ENCODE measurements around the gene QRICH1. TPM values are rescaled to one million over a fixed set of nuclear protein-coding genes. Genes with fewer than 3 reads are reported as not detected.

The QRICH1 gene
- total and polyA plus RNA-seq, 2 of the 13 experiments (the other 11 are each of a cell fraction or from before 2014, with no cell fraction given), result 52.6 to 102 TPM

DNA sequence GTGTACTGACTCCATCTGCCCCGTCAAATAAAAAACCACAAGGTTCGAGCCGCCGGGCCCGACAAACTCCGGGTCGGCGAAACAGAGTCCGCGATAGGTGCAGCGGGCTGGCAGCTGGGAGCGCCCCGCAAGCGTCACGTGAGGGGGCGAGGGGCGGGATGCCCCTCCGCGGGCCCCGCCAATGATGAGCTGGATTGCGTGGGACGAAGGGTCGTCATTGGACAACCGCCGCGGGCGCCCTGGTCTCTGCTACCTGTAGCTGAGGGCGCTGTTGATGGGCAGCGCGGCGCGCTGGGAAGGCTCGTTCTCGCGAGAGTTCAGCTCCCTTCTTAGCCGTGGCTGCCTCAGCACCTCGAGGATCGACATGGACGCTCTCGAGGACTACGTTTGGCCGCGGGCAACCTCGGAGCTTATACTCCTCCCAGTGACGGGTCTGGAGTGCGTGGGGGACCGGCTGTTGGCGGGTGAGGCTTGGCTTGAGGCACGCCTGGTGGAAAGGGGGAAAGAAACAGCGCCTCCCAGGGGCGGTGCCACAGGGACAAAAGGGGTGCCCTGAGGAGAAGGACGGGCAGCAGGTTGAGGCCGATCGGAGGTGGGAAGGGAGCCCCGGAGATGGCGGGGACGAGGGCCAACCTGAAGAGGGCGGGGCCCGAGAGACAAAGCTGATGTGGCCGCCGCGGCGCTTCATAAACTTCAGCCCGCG lies 86.7 kb downstream of the QRICH1 start, which contains the start of gene WDR6 (continued):
- TF ChIP-seq, protein P1, sequence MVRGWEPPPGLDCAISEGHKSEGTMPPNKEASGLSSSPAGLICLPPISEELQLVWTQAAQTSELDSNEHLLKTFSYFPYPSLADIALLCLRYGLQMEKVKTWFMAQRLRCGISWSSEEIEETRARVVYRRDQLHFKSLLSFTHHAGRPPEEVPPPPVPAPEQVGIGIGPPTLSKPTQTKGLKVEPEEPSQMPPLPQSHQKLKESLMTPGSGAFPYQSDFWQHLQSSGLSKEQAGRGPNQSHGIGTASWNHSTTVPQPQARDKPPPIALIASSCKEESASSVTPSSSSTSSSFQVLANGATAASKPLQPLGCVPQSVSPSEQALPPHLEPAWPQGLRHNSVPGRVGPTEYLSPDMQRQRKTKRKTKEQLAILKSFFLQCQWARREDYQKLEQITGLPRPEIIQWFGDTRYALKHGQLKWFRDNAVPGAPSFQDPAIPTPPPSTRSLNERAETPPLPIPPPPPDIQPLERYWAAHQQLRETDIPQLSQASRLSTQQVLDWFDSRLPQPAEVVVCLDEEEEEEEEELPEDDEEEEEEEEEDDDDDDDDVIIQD (CRISPR knock-in tag; IDR thresholded peaks at IDR 0.05; ENCODE audit: low read depth), result no peak
- no peak; the same call in 1 of the 2 replicates for TF ChIP-seq ZNF878 (CRISPR knock-in tag; IDR thresholded peaks at IDR 0.05)
- TF ChIP-seq, protein P2, sequence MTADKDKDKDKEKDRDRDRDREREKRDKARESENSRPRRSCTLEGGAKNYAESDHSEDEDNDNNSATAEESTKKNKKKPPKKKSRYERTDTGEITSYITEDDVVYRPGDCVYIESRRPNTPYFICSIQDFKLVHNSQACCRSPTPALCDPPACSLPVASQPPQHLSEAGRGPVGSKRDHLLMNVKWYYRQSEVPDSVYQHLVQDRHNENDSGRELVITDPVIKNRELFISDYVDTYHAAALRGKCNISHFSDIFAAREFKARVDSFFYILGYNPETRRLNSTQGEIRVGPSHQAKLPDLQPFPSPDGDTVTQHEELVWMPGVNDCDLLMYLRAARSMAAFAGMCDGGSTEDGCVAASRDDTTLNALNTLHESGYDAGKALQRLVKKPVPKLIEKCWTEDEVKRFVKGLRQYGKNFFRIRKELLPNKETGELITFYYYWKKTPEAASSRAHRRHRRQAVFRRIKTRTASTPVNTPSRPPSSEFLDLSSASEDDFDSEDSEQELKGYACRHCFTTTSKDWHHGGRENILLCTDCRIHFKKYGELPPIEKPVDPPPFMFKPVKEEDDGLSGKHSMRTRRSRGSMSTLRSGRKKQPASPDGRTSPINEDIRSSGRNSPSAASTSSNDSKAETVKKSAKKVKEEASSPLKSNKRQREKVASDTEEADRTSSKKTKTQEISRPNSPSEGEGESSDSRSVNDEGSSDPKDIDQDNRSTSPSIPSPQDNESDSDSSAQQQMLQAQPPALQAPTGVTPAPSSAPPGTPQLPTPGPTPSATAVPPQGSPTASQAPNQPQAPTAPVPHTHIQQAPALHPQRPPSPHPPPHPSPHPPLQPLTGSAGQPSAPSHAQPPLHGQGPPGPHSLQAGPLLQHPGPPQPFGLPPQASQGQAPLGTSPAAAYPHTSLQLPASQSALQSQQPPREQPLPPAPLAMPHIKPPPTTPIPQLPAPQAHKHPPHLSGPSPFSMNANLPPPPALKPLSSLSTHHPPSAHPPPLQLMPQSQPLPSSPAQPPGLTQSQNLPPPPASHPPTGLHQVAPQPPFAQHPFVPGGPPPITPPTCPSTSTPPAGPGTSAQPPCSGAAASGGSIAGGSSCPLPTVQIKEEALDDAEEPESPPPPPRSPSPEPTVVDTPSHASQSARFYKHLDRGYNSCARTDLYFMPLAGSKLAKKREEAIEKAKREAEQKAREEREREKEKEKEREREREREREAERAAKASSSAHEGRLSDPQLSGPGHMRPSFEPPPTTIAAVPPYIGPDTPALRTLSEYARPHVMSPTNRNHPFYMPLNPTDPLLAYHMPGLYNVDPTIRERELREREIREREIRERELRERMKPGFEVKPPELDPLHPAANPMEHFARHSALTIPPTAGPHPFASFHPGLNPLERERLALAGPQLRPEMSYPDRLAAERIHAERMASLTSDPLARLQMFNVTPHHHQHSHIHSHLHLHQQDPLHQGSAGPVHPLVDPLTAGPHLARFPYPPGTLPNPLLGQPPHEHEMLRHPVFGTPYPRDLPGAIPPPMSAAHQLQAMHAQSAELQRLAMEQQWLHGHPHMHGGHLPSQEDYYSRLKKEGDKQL (CRISPR knock-in tag; IDR thresholded peaks at IDR 0.05; ENCODE audit: low read depth), result no peak
- no peak for TF ChIP-seq ZNF24 (IDR thresholded peaks at IDR 0.05)
- TF ChIP-seq MBD4 (IDR thresholded peaks at IDR 0.05; ENCODE audit: borderline replicate concordance, low read length), result no peak
- TF ChIP-seq ZNF460 (CRISPR knock-in tag; IDR thresholded peaks at IDR 0.05; ENCODE audit: borderline replicate concordance), result no peak
- peak; percentile 65; the same call in 1 of the 2 replicates for TF ChIP-seq ZNF572 (CRISPR knock-in tag; IDR thresholded peaks at IDR 0.05)
- TF ChIP-seq ZNF550 (CRISPR knock-in tag; IDR thresholded peaks at IDR 0.05; ENCODE audit: borderline replicate concordance), result no peak
- TF ChIP-seq, protein P3, sequence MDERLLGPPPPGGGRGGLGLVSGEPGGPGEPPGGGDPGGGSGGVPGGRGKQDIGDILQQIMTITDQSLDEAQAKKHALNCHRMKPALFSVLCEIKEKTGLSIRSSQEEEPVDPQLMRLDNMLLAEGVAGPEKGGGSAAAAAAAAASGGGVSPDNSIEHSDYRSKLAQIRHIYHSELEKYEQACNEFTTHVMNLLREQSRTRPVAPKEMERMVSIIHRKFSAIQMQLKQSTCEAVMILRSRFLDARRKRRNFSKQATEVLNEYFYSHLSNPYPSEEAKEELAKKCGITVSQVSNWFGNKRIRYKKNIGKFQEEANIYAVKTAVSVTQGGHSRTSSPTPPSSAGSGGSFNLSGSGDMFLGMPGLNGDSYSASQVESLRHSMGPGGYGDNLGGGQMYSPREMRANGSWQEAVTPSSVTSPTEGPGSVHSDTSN (CRISPR knock-in tag; IDR thresholded peaks at IDR 0.05), result peak; percentile 74
- no peak for TF ChIP-seq ZNF557 (CRISPR knock-in tag; IDR thresholded peaks at IDR 0.05)
- TF ChIP-seq, protein P4, sequence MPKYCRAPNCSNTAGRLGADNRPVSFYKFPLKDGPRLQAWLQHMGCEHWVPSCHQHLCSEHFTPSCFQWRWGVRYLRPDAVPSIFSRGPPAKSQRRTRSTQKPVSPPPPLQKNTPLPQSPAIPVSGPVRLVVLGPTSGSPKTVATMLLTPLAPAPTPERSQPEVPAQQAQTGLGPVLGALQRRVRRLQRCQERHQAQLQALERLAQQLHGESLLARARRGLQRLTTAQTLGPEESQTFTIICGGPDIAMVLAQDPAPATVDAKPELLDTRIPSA (CRISPR knock-in tag; IDR thresholded peaks at IDR 0.05; ENCODE audit: borderline replicate concordance), result peak; percentile 17; the same call in 1 of the 2 replicates
- TF ChIP-seq, protein P5, sequence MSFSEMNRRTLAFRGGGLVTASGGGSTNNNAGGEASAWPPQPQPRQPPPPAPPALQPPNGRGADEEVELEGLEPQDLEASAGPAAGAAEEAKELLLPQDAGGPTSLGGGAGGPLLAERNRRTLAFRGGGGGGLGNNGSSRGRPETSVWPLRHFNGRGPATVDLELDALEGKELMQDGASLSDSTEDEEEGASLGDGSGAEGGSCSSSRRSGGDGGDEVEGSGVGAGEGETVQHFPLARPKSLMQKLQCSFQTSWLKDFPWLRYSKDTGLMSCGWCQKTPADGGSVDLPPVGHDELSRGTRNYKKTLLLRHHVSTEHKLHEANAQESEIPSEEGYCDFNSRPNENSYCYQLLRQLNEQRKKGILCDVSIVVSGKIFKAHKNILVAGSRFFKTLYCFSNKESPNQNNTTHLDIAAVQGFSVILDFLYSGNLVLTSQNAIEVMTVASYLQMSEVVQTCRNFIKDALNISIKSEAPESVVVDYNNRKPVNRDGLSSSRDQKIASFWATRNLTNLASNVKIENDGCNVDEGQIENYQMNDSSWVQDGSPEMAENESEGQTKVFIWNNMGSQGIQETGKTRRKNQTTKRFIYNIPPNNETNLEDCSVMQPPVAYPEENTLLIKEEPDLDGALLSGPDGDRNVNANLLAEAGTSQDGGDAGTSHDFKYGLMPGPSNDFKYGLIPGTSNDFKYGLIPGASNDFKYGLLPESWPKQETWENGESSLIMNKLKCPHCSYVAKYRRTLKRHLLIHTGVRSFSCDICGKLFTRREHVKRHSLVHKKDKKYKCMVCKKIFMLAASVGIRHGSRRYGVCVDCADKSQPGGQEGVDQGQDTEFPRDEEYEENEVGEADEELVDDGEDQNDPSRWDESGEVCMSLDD (CRISPR knock-in tag; IDR thresholded peaks at IDR 0.05; ENCODE audit: borderline replicate concordance), result peak; percentile 69; the same call in 1 of the 2 replicates
- TF ChIP-seq RELA (CRISPR knock-in tag; IDR thresholded peaks at IDR 0.05), result no peak
- TF ChIP-seq ZNF124 (CRISPR knock-in tag; IDR thresholded peaks at IDR 0.05), result no peak
- no peak; the same call in 1 of the 2 replicates for TF ChIP-seq ZNF431 (CRISPR knock-in tag; IDR thresholded peaks at IDR 0.05; ENCODE audit: borderline replicate concordance, low read depth)
- TF ChIP-seq ZNF225 (CRISPR knock-in tag; IDR thresholded peaks at IDR 0.05), result no peak
- peak; percentile 54; the same call in 1 of the 2 replicates for TF ChIP-seq JUND (CRISPR knock-in tag; IDR thresholded peaks at IDR 0.05)

All from HepG2 (cell line).